Limb (tissue), 2 donors: ENCODE data around the gene SH3PXD2A.
A peak's percentile ranks its signal among the peaks of the same experiment; 100 is the strongest.
"Not testable (repeated sequence)": the region's sequence is repeated elsewhere in the genome, so short reads cannot be mapped to it uniquely, and the experiment has no call there.

Source experiments
- DNase-seq, 2 donors: peaks; one replicate each; pipeline ENCODE4 v3.0.0-alpha.2; 2016; ENCODE audit errors: extremely low spot score in 2 of 2

SH3PXD2A gene

GRCh38 chr10:103671126-103671895 is 184.1 kb downstream of the SH3PXD2A start:
- no peak for DNase-seq

DNA sequence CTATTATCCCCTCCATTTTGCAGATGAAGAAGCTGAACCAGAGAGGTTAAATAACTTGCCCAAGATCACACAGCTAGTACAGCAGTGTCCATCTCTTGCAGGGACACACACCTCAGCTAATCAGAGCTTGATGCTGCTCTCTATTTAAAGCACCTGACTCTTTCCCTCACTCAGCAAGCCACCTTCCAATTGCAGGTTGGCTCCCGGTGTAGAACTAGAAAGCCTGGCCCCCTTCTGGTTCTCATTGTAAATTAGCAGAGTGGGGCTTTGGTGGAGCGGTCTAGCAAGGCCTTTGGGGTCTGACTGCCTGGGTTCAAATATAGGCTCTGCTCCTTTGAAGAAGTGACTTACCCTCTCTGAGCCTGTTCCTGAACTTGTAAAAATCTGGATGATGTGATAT is 185.4 kb downstream of the SH3PXD2A start:
- DNase-seq: no peak

GRCh38 chr10:103669243-103669929 is 186.0 kb downstream of the SH3PXD2A start:
- no peak for DNase-seq

GRCh38 chr10:103668351-103669242 is 186.8 kb downstream of the SH3PXD2A start:
- peak in 1 of 2 donors; percentile 68 for DNase-seq

DNA sequence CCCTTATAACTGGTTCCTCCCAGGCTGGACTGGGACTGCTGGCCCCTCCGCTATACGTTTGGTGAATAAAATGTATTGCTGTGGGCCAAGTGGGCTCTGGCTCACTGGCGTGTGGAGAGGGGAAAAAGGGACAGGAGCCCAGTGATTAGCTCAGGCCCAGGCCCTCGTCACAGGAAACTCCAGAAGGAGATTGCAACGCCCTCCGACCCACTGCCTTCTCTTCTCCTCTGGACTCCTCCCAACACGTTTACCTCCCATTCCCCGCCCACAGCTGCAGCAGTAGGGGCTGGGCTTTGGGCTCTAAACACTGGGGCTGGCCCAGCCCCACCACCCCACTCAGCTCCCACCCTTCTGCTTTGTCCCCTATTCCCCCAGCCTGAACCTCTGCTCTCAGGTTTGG is 188.0 kb downstream of the SH3PXD2A start:
- peak; percentile 71 to 86 for DNase-seq

DNA sequence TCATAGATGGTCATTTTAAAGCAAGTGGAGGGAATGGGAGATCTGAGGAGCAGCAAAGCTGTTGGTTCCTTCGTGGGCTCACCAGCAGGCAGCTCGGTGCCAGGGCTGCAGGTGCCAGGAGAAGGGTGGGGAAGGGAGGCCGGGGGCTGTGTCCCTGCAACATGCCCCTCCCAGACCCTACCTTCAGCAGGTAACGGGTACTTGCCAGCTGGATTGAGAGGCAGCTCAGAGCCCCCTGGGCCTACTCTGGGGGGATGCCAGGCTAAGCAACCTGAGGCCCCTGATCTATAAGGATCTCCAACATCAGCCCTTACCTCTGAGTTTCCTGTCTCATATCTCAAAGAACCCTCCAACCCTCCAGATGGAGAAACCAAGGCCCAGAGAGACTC is 188.6 kb downstream of the SH3PXD2A start:
- DNase-seq: no peak

DNA sequence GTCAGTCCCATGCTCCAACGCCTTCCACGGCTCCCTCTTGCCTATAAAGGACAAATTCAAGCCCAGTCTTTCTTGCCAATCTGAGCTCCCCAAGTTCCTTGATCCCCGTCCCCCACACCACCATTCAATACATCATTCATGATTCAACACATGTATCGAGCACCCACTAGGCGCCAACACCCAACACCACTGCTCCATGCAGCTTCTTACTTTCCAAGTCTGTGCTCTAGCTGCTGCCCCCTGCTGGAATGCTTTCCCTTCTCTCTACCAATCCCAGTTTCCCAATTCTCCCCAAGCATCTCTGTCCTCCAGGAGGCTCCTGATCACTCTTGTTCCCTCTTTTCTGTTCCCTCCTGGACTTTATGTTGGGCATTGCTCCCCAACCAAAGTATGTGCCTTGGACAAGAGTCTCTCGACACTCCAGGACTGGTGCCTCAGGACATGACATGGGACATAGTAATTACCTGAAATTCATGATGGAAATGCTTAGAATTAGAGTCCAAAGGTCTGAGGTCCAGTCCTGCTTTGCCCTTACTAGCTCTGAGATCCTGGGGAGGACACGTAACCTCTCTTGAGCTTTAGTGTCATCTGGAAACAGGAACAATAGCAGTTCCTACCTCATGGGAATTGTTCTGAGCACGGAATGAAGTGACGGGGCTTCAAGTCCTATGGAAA is 189.2 kb downstream of the SH3PXD2A start:
- no peak for DNase-seq

GRCh38 chr10:103665162-103665889 is 190.1 kb downstream of the SH3PXD2A start:
- peak in 1 of 2 donors; percentile 61 for DNase-seq

DNA sequence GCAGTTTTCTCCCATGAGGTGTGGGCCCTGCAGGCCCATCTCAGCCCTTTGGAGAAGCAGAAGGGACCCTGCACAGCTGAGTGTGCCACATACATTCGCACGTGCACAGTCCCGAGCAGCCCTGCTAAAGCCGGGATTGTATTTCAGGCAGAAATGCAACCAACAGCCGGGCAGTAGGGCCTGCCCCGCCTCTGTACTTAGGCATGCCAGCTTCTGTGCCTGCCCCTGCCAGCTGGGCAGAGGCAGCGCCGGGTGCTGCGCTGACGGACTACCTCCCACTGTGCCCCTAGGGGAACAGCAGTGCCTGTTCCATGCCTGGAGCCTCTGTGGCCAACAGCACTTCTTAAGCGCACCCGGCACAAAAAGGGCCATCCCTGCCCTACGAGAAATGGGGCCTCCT is 191.6 kb downstream of the SH3PXD2A start:
- no peak for DNase-seq

DNA sequence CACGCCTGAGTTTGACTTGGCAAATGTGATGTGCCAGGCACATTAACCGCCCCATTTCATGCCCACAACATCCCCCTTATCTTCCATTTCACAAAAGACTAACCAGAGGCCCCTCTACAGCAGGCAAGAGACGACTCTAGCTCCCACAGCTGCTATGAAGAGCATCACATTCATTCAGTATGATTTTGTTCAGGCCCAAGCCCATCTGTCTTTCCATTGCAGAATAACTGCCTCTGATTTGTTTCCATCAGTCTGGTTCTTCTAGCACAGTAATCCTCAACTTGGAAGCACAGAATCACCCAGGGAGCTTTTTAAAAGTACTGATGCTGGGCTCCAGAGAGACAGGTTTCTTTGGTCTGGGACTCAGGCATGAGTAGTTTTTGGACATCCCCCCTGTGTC is 192.1 kb downstream of the SH3PXD2A start:
- no peak for DNase-seq

- not testable (repeated sequence) for DNase-seq
These were observed 192.7 kb downstream of the SH3PXD2A start for GRCh38 chr10:103662704-103663103.

- peak; percentile 87 to 91 for DNase-seq
These were observed 194.0 kb downstream of the SH3PXD2A start for GRCh38 chr10:103661198-103661950.

GRCh38 chr10:103660364-103661197 is 194.8 kb downstream of the SH3PXD2A start:
- peak in 1 of 2 donors; percentile 80 for DNase-seq

GRCh38 chr10:103659674-103660363 is 195.6 kb downstream of the SH3PXD2A start:
- DNase-seq: peak in 1 of 2 donors; percentile 69

GRCh38 chr10:103658049-103658577 is 197.3 kb downstream of the SH3PXD2A start:
- DNase-seq: no peak

DNA sequence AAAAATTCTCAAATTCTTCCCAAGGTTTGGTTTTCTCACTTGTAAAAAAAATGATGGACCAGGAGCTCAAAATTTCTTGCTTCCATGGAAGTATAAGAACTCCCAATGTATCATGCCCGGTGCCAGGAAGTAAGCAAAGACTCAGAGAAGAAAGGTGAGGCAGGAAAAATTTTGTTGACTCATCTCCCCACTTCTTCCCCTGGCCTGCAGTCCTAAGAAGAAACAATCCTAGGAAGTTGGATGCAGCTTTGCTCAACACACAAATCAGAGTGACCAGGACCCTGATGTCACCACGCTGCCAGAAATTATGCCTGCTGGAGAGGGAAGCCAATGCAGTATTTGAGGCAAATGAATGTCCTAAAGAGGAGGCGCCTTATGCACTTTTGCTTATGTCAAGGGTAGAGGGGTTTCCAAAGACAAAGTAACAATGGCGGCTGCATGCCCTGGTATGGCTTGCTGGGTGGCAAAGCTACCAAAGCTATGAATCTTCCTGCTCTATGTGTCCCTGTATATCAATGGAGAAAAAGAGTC is 198.2 kb downstream of the SH3PXD2A start:
- no peak for DNase-seq

DNA sequence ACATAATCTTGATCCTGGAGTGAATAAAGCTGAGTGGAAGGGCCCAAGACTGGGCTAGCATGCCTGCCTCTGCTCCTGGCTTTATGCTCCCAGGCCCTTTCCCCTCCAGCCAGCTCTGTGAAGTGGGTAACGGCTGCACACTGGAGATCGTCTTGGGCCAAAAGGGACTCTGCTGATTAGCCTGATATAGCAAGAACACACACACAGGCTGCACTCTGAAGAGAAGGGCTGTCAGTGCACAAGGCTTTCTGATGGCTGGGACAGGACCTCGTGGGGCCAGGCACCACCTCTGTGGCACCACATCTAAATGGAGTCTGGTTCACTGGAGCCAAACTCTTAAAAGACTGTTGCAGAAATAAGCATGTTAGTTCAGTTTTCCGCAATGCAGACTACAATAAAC is 200.5 kb downstream of the SH3PXD2A start:
- no peak for DNase-seq

- no peak for DNase-seq
These were observed 201.8 kb downstream of the SH3PXD2A start for GRCh38 chr10:103653581-103654037.
